Activated naive CD4-positive, alpha-beta T cell treated with anti-CD3 and anti-CD28 coated beads for 36 hours (primary cell): ENCODE data around the gene CTXN2. TPM values are rescaled to one million over a fixed set of nuclear protein-coding genes. Genes with fewer than 3 reads are reported as not detected.

Experiments used
- CTCF ChIA-PET: fragments of 350-600 bp; sonication (Branson Sonifier 250); formaldehyde crosslinking; loops from one replicate; lab custom pipeline; 2021; ENCODE audit warnings: antibody characterized with exemption; lab: Charles Lee
- DNase-seq: peaks from one replicate; pipeline ENCODE4 v3.0.0-alpha.2; 2020
- H3K27ac Mint-ChIP-seq: one replicate; pipeline ENCODE4 v1.8.0; 2021; ENCODE audit warnings: mild to moderate bottlenecking, mixed read lengths
- H3K27me3 Mint-ChIP-seq: one replicate; pipeline ENCODE4 v1.8.0; 2021; ENCODE audit warnings: low read depth, mixed read lengths
- H3K36me3 Mint-ChIP-seq: one replicate; pipeline ENCODE4 v1.8.0; 2021; ENCODE audit warnings: low read depth, mixed read lengths
- H3K4me1 Mint-ChIP-seq: one replicate; pipeline ENCODE4 v1.8.0; 2021; ENCODE audit warnings: low read depth, mixed read lengths
- H3K4me3 Mint-ChIP-seq: one replicate; pipeline ENCODE4 v1.8.0; 2021; ENCODE audit warnings: mild to moderate bottlenecking, moderate library complexity, mixed read lengths
- H3K9me3 Mint-ChIP-seq: one replicate; pipeline ENCODE4 v1.8.0; 2021; ENCODE audit warnings: mixed read lengths
- intact Hi-C: fragments of 100-400 bp; cut with micrococcal nuclease; formaldehyde crosslinking; loops from one replicate; pipeline ENCODE4 v1.15.1; 2023
- total RNA-seq, 2 experiments: library from RNA; stranded (reverse); gene quantifications; one replicate each; pipeline ENCODE4 v1.2.3, GENCODE V29; 2021

The CTXN2 gene
- total RNA-seq, 2 experiments from 2014 or later = not detected

GRCh38 chr15:48177766-48178647 lies 13.5 kb upstream of the CTXN2 start, which contains the start of gene MYEF2:
Gene MYEF2 (minus strand): TSS chr15:48178295. CDS start chr15:48178237, 58 bp downstream.
- CTCF ChIA-PET = no interaction called here

GRCh38 chr15:48178648-48178931 lies 12.9 kb upstream of the CTXN2 start:
- intact Hi-C loops = loop anchor here (5.0 to 10.0 kb wide), 2 partner anchors 634 to 976 kb away; partner anchors contain the start of genes CEP152 and COPS2
- Mint-ChIP-seq H3K9me3 (peaks cover 1% of the 10 kb centered on the region), H3K27ac (no peak overlapping the region), H3K4me3 (peak overlapping the region; percentile 43), H3K36me3 (no peaks in the 10 kb centered on the region), H3K4me1 (peaks cover 14% of the 10 kb centered on the region), H3K27me3 (peaks cover 23% of the 10 kb centered on the region)
- CTCF ChIA-PET = no interaction called here
- DNase-seq = no peak

More at GRCh38 chr15:48177766-48178647, 13.5 kb upstream of the CTXN2 start, which contains the start of gene MYEF2:
- peak within 1 kb of the TSS; percentile 78 for H3K4me3 Mint-ChIP-seq
- H3K27ac Mint-ChIP-seq = peak within 1 kb of the TSS; percentile 85
- H3K4me1 Mint-ChIP-seq = peaks cover 14% of the 10 kb centered on the region
- H3K27me3 Mint-ChIP-seq = peaks cover 23% of the 10 kb centered on the region
- H3K9me3 Mint-ChIP-seq = peaks cover 1% of the 10 kb centered on the region
- intact Hi-C loops = loop anchor here (1.0 to 10.0 kb wide), 3 partner anchors 154 to 977 kb away; partner anchors contain the start of genes CEP152 and COPS2
- DNase-seq = peak; percentile 83
- no peaks in the 10 kb centered on the region for H3K36me3 Mint-ChIP-seq

- Mint-ChIP-seq H3K27me3 (peaks cover 30% of the 10 kb centered on the region), H3K27ac (no peak overlapping the region), H3K36me3 (no peaks in the 10 kb centered on the region), H3K9me3 (no peaks in the 10 kb centered on the region), H3K4me1 (no peaks in the 10 kb centered on the region), H3K4me3 (no peak overlapping the region)
- DNase-seq = no peak
- intact Hi-C loops = no loop called here
- CTCF ChIA-PET = no interaction called here
Measured at GRCh38 chr15:48182749-48183148, 8.7 kb upstream of the CTXN2 start.

- Mint-ChIP-seq H3K36me3 (no peaks in the 10 kb centered on the region), H3K4me1 (no peaks in the 10 kb centered on the region), H3K4me3 (no peak overlapping the region), H3K27me3 (peaks cover 39% of the 10 kb centered on the region), H3K9me3 (no peaks in the 10 kb centered on the region), H3K27ac (no peak overlapping the region)
- intact Hi-C loops = no loop called here
- no peak for DNase-seq
- CTCF ChIA-PET = no interaction called here
Measured at GRCh38 chr15:48185529-48185928, 5.9 kb upstream of the CTXN2 start.

- Mint-ChIP-seq H3K27me3 (peaks cover 44% of the 10 kb centered on the region), H3K36me3 (no peaks in the 10 kb centered on the region), H3K4me3 (no peak overlapping the region), H3K4me1 (no peaks in the 10 kb centered on the region), H3K9me3 (no peaks in the 10 kb centered on the region), H3K27ac (no peak overlapping the region)
- intact Hi-C loops = no loop called here
- CTCF ChIA-PET = no interaction called here
- no peak for DNase-seq
Measured at GRCh38 chr15:48186271-48186670, 5.2 kb upstream of the CTXN2 start.

- no peaks in the 10 kb centered on the region for H3K9me3 Mint-ChIP-seq
- intact Hi-C loops = no loop called here
Measured at GRCh38 chr15:48190932-48191573, 412 bp upstream of the CTXN2 start.

GRCh38 chr15:48202068-48202467 lies 10.6 kb downstream of the CTXN2 start:
- H3K4me3 Mint-ChIP-seq = no peak overlapping the region
- H3K4me1 Mint-ChIP-seq = no peaks in the 10 kb centered on the region
- H3K9me3 Mint-ChIP-seq = no peaks in the 10 kb centered on the region
- CTCF ChIA-PET = interaction anchor here (0.7 kb wide), 1 partner anchor 32 kb away, joined by 3 read pairs; no protein-coding TSS in a partner anchor
- intact Hi-C loops = no loop called here
- H3K27me3 Mint-ChIP-seq = peaks cover 22% of the 10 kb centered on the region
- H3K27ac Mint-ChIP-seq = no peak overlapping the region
- DNase-seq = no peak
- H3K36me3 Mint-ChIP-seq = no peaks in the 10 kb centered on the region

More at GRCh38 chr15:48190932-48191573, 412 bp upstream of the CTXN2 start:
- peaks cover 52% of the 10 kb centered on the region for H3K27me3 Mint-ChIP-seq
- no peak overlapping the region for H3K27ac Mint-ChIP-seq
- no peak overlapping the region for H3K4me3 Mint-ChIP-seq
- CTCF ChIA-PET = no interaction called here
- no peaks in the 10 kb centered on the region for H3K36me3 Mint-ChIP-seq
- no peaks in the 10 kb centered on the region for H3K4me1 Mint-ChIP-seq
- peak; percentile 63 for DNase-seq

- no peaks in the 10 kb centered on the region for H3K9me3 Mint-ChIP-seq
- H3K27me3 Mint-ChIP-seq = peaks cover 12% of the 10 kb centered on the region
- CTCF ChIA-PET = no interaction called here
- no peak within 1 kb of the TSS for H3K4me3 Mint-ChIP-seq
- H3K27ac Mint-ChIP-seq = no peak within 1 kb of the TSS
- H3K4me1 Mint-ChIP-seq = no peaks in the 10 kb centered on the region
- intact Hi-C loops = no loop called here
- DNase-seq = no peak
- H3K36me3 Mint-ChIP-seq = no peaks in the 10 kb centered on the region
Measured at GRCh38 chr15:48205981-48206380, 14.5 kb downstream of the CTXN2 start, which contains the start of gene SLC12A1. Gene SLC12A1 (plus strand): TSS chr15:48206302. CDS start chr15:48207720, 1,418 bp downstream.

GRCh38 chr15:48221261-48221660 lies 29.8 kb downstream of the CTXN2 start:
- no peaks in the 10 kb centered on the region for H3K4me1 Mint-ChIP-seq
- intact Hi-C loops = no loop called here
- no peak overlapping the region for H3K4me3 Mint-ChIP-seq
- H3K36me3 Mint-ChIP-seq = no peaks in the 10 kb centered on the region
- no peak overlapping the region for H3K27ac Mint-ChIP-seq
- peaks cover 8% of the 10 kb centered on the region for H3K27me3 Mint-ChIP-seq
- DNase-seq = no peak
- H3K9me3 Mint-ChIP-seq = no peaks in the 10 kb centered on the region
- CTCF ChIA-PET = no interaction called here

- peaks cover 8% of the 10 kb centered on the region for H3K27me3 Mint-ChIP-seq
- H3K36me3 Mint-ChIP-seq = no peaks in the 10 kb centered on the region
- no peaks in the 10 kb centered on the region for H3K9me3 Mint-ChIP-seq
- H3K4me3 Mint-ChIP-seq = no peak overlapping the region
- H3K27ac Mint-ChIP-seq = no peak overlapping the region
- CTCF ChIA-PET = no interaction called here
- DNase-seq = no peak
- H3K4me1 Mint-ChIP-seq = no peaks in the 10 kb centered on the region
- intact Hi-C loops = no loop called here
Measured at GRCh38 chr15:48221885-48222284, 30.4 kb downstream of the CTXN2 start.

GRCh38 chr15:48222627-48223026 lies 31.2 kb downstream of the CTXN2 start:
- intact Hi-C loops = no loop called here
- Mint-ChIP-seq H3K9me3 (no peaks in the 10 kb centered on the region), H3K36me3 (no peaks in the 10 kb centered on the region), H3K4me3 (no peak overlapping the region), H3K27ac (no peak overlapping the region), H3K4me1 (no peaks in the 10 kb centered on the region), H3K27me3 (peaks cover 8% of the 10 kb centered on the region)
- CTCF ChIA-PET = no interaction called here
- no peak for DNase-seq

GRCh38 chr15:48225771-48226170 lies 34.3 kb downstream of the CTXN2 start:
- intact Hi-C loops = no loop called here
- H3K27me3 Mint-ChIP-seq = peaks cover 2% of the 10 kb centered on the region
- H3K27ac Mint-ChIP-seq = no peak overlapping the region

More at GRCh38 chr15:48225771-48226170, 34.3 kb downstream of the CTXN2 start:
- no peak for DNase-seq
- CTCF ChIA-PET = no interaction called here
- Mint-ChIP-seq H3K4me3 (no peak overlapping the region), H3K36me3 (no peaks in the 10 kb centered on the region), H3K4me1 (no peaks in the 10 kb centered on the region), H3K9me3 (no peaks in the 10 kb centered on the region)
